SH-SY5Y (cell line): ENCODE data around the gene LGR5.

Experiments
- GATA2 ChIP-seq: IDR thresholded peaks from 2 replicates; pipeline ENCODE4 v1.6.1; 2011; ENCODE audit warnings: mild to moderate bottlenecking, low read depth, low read length
- GATA3 ChIP-seq: IDR thresholded peaks from 2 replicates; pipeline ENCODE4 v1.6.1; 2011; ENCODE audit warnings: low read depth, mild to moderate bottlenecking, low read length, moderate library complexity

- TF ChIP-seq GATA2, result no peak
- no peak for TF ChIP-seq GATA3
Measured at GRCh38 chr12:71594214-71594948, 154.8 kb downstream of the LGR5 start.
